HTERT RPE-1 (cell line): Measurements from ENCODE around the gene GFRA4.

Experiments
- in situ Hi-C: fragments of 300-500 bp; cut with MboI; formaldehyde crosslinking; loops from 4 replicates; pipeline ENCODE4 v1.14.3; 2020; ENCODE audit warnings: low sequenced_read_pairs

Gene GFRA4

DNA sequence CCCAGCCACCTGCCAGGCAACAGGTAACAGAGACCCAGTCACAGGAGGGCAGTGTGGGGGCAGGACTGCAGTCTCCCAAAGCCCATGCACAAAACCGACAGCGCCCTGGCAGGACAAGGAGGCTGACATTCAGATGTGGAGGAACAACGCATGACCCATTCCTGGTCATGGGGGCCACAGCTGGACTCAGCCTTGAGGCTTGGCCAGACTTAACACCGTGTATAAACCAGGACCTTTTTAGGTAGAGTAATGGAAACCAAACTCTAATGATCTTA lies 8.1 kb downstream of the GFRA4 start:
- in situ Hi-C loops, result no loop called here

- in situ Hi-C loops, result no loop called here
Observed at GRCh38 chr20:3654326-3655130, 8.7 kb downstream of the GFRA4 start.

- in situ Hi-C loops, result no loop called here
Observed at GRCh38 chr20:3653921-3654320, 9.3 kb downstream of the GFRA4 start.

DNA sequence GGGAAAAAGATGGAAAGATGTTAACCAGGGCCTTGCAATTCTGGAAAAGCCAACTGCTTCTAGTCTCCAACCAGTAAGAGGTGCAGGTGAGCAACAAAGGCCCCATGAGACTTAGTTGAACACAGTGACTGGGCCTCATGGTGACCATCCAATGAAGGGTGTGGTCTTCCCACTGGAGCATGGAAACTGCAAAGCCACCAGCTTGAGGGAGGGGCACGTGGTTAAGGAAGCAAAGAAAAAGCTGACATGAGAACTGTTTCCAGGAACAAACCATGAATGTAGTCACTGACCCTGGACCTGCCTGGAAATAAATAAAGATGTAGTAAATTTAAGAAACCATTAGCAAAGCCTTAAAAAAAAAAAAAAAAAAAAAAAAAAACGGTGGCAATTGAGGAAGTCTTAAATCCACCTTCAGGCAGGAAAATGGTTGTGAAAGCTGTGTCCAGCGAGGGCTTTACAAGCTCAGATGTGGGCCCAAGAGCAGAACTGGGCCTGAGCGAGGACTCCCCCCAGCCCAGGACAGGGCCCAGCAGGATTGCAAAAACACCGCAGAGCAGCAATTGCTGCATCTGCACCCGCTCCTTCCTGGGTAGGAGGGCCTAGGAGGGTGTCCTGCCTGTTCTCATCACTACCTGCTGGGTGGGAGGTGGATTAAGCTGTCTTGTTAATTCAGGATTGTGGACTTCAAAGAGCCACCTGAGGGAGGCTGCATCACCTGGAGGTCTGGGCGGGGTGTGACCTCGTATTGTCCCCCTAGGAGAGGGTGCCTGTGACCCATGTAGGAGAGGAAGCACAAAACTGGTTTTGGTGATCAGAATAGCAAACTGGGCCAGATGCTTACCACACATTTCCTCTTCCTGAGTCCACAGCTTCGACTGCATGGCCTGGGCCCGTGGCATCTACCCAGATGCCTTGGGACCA lies 10.3 kb downstream of the GFRA4 start:
- in situ Hi-C loops, result no loop called here

DNA sequence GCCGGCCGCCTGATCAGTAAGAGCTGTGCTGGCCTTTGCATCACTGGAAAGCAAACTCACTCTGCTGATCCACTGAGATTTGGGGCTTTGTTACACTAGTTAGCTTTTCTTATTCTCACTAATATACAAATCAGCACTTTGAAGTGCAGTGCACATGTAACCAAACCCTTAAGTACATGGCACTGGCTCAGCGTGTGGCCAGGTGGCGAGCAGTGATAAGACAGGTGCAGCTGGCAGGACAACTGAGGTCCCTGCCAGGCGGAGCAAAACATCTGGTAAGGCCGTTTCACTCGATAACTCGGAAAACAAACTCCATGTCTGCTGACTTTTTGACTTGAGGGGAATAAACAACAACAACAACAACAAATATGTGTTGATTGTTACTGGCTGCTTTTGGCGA lies 11.0 kb downstream of the GFRA4 start:
- in situ Hi-C loops, result no loop called here

- in situ Hi-C loops, result no loop called here
Observed at GRCh38 chr20:3651204-3651962, 11.8 kb downstream of the GFRA4 start.

GRCh38 chr20:3648951-3649350 lies 14.2 kb downstream of the GFRA4 start:
- in situ Hi-C loops, result no loop called here

- in situ Hi-C loops, result no loop called here
Observed at GRCh38 chr20:3647473-3647872, 15.7 kb downstream of the GFRA4 start.

GRCh38 chr20:3646651-3647050 lies 16.5 kb downstream of the GFRA4 start:
- in situ Hi-C loops, result no loop called here

GRCh38 chr20:3646067-3646440 lies 17.1 kb downstream of the GFRA4 start:
- in situ Hi-C loops, result no loop called here

GRCh38 chr20:3645309-3646066 lies 17.7 kb downstream of the GFRA4 start:
- in situ Hi-C loops, result no loop called here

DNA sequence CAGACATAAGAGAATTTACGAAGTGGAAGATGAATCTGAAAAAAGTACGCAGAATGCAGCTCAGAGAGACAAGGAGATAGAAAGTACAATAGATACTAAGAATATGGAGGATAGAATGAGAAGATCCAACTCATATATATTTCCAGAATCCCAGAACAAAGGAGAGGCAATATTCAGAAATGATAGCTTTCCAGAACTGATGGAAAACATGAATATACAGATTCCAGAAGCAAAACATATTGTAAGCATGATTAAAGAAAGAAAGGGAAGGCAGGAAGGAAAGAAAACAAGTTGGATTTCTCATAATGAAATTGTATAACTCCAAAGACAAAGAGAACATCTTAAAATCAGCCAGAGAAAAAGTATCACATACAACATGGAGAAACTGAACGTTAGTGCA lies 22.9 kb downstream of the GFRA4 start:
- in situ Hi-C loops, result no loop called here

DNA sequence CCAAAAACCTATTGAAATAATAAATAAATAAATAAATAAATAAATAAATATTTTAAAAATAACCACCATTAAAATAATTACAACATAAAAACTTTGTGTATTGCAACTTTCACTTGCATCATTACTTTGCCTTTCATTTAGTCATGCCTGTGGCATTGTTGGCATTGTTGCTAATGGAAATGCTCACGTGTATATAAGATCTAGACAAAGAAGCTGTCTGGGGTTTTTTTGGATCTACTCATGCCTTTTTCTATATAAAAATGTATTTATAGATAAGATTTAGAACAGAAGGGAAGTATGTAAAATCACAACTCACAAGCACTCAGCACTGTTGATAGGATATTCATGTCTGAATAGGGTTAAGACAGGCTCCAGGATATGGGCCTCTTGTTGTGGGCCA lies 27.9 kb downstream of the GFRA4 start:
- in situ Hi-C loops, result no loop called here

GRCh38 chr20:3633913-3634478 lies 29.2 kb downstream of the GFRA4 start:
- in situ Hi-C loops, result no loop called here

- in situ Hi-C loops, result no loop called here
Observed at GRCh38 chr20:3632311-3633004, 30.7 kb downstream of the GFRA4 start.

DNA sequence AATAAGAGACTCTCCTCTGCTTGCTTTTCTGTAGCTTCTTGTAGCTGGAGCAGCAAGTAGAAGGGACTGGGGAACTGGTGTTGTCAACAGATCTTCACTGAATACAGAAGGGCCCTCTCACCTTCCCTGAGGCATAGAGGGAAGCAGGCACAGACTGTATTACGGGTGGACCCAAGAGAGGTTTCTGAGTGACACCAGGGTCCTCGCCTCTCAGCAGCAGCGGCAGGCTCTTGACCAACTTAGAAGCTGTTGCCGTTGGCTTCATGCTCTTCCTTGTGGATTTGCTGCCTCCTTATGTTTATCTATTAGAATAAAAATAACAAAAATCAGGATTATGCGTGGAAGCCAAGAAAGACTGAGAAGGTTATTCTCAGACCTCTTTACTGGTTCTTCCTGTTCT lies 31.7 kb downstream of the GFRA4 start:
- in situ Hi-C loops, result no loop called here

DNA sequence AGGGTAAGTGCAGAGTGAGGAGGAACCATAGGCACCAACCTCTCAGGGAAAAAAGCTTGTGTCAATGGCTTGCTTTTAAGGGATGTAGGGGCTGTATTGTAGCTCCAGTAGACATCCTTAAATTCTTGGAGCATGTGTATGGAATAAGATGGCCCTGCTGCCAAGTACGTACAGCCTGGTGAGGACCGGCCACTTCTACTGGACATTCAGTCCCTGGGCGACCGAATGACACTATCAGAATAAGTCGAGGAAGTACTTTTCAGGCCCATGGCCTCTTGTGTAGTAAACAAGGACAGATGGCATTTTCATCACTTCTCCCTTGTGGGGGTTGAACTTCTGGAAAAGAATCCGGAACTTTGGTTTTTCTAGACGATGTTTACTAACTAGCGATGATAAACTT lies 32.8 kb downstream of the GFRA4 start:
- in situ Hi-C loops, result no loop called here

DNA sequence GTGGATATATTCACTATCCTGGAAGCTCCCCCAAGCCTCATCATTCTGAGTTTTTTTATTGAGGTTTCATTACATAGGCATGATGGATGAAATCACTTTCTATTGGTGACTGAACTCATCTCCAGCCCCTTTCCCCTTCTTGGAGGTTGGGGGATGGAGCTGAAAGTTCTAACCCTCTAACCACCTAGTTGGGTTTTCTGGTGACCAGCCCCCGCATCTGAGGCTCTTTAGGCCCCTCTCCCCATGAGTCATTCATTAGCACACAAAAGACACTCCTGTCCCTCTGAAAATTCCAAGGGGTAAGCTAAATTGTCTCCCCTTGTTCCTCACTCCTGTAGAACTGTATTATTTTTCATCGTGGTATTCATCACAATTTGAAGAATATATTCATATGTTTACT lies 33.3 kb downstream of the GFRA4 start:
- in situ Hi-C loops, result no loop called here

DNA sequence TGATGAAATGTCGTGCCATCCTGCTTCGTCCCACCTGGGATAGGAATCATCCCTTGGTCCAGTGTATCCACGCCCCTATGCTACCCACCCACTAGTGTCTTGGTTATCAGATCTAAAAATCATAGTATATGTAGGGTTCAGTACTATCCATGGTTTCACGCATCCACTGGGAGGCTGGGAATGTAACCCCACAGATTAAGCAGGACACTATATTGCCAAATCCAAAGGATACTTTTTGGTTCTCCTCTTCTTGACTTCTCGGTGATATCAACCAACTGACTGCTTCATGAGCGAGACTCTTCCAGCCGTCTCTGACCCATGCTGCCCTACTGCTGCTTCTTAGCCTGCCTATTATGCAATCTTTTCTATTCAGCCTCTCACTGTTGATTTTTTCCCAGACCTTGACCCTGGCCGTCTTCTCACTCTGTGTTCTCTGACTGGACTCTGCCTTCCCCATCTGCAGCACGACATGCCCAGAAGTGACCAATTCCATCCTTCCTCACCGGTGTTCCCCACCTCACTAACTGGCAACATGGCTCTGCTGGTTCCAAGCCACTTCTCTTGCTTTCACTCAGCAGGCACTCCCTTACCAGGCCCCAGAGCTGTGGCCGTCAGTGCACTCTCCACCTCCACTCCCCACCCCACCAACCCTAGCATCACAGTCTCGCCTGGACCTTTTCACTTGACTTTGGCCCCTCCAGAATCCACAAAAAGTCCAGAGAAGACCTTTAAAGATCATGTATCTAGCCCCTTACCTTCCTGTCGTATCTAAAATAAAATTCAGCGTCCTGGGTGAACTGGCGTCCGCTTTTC lies 34.5 kb downstream of the GFRA4 start:
- in situ Hi-C loops, result no loop called here
